ENCODE measurements around the gene CIDEC. TPM values are rescaled to one million over a fixed set of nuclear protein-coding genes. Genes with fewer than 3 reads are reported as not detected.

CIDEC gene
- total RNA-seq, 1 donor from 2014 or later: not detected

DNA sequence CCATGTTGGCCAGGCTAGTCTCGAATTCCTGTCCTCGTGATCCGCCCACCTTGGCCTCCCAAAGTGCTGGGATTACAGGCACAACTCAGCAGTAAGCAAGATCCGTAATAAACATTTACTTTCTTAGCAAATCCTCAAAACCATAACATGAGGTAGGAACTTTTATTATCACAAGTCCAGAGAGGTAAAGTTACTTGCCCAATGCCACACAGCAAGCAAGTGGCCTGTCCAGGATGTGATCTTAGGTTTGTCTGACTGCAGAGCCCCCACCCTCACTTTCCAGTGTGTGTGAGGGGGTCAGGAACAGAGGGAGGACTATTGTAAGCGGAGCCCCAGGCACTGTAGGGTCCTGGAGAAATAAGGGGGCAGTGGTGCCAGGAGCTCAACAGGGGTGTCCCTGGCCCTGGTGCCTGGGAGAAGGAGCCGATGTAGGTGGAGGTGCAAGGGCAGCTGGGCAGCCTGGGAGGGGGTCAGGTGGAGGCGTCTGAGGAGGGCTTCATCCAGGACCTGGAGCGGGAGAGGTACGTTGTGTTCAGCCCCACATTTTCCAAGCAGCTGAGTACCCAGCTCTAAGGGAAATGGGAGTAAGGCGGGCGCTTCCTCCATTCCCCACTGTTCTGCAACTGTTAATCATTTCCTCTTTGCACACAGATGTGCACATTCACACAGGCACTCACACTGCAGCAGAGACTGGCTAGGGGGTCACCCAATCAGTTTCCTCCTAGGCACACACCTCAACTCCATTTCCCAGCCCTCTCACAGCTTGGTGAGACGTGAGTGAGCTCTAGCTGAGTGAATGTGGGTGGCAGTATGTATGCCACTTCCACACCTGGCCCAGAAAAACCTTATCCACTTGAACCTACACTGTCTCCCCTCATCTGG lies 42.1 kb downstream of the CIDEC start:
- peaks cover 8% of the 10 kb centered on the region for H3K4me1 ChIP-seq
- H3K4me3 ChIP-seq: no peak overlapping the region
- DNase-seq: no peak
- H3K9me3 ChIP-seq: no peaks in the 10 kb centered on the region
- H3K27me3 ChIP-seq: no peaks in the 10 kb centered on the region
- peaks cover 46% of the 10 kb centered on the region for H3K36me3 ChIP-seq
- no peak for TF ChIP-seq CTCF (IDR thresholded peaks at IDR 0.05)
- ATAC-seq: peak; percentile 12
- H3K27ac ChIP-seq: no peak overlapping the region
- intact Hi-C loops (cut with DNase I): no loop called here

DNA sequence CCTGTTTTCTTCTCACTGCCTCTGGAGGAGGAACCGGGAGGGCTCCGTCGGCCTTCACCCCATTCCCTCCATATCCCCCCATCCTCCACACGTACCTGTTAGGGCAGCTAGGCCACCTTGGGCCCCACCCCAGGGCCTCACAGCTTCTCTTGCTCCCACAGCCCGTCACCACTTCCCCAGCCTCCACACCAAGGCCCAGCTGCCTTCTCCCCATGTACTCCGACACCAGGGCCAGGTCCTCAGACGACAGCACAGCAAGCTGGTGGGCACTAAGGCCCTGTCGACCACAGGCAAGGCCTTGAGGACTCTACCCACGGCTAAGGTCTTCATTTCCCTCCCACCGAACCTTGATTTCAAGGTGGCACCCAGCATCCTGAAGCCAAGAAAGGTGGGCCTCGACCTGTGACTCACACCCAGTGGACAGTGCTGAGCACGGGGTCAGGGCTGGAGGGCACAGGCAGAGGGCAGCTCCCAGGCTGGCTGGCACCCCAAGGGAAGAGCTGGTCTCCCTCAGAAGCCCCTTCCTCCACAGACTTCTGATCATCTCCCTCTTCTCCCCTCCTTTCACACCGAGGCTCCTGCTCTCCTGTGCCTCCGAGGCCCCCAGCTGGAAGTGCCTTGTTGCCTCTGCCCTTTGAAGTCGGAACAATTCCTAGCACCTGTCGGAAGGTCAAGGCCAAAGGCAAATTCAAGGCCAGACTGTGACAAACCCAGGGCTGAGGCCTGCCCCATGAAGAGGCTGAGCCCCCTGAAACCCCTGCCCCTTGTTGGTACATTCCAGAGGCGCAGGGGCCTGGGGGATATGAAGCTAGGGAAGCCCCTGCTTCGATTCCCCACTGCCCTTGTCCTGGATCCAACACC lies 45.3 kb downstream of the CIDEC start:
- Histone ChIP-seq H3K4me1 (no peaks in the 10 kb centered on the region), H3K9me3 (no peaks in the 10 kb centered on the region), H3K27me3 (no peaks in the 10 kb centered on the region), H3K27ac (no peak overlapping the region), H3K4me3 (no peak overlapping the region), H3K36me3 (peaks cover 29% of the 10 kb centered on the region)
- no peak for TF ChIP-seq CTCF (IDR thresholded peaks at IDR 0.05)
- intact Hi-C loops (cut with DNase I): no loop called here
- DNase-seq (no peak), ATAC-seq (no peak)

DNA sequence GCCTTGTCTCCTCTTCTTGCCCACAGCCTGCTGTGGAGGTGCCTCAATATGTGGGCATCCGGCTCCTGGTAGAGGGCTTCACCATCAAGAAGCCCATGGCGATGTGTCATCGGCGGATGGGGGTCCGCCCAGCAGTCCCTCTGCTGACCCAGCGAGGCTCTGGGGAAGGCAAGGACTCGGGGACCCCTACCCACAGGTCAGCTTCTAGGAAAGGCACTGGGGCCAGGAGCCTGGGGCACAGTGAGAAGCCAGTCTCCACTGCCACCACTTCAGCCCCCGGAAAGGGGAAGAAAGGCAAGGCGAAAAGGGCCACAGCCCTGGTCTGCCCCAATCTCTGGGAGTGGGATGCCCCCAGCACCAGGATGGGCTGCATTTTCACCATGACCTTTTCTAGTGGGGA lies 47.0 kb downstream of the CIDEC start:
- ATAC-seq: no peak
- H3K36me3 ChIP-seq: peaks cover 19% of the 10 kb centered on the region
- H3K27me3 ChIP-seq: no peaks in the 10 kb centered on the region
- H3K4me1 ChIP-seq: no peaks in the 10 kb centered on the region
- intact Hi-C loops (cut with DNase I): no loop called here
- no peak for TF ChIP-seq CTCF (IDR thresholded peaks at IDR 0.05)
- H3K4me3 ChIP-seq: no peak overlapping the region
- no peak overlapping the region for H3K27ac ChIP-seq
- H3K9me3 ChIP-seq: no peaks in the 10 kb centered on the region
- no peak for DNase-seq

DNA sequence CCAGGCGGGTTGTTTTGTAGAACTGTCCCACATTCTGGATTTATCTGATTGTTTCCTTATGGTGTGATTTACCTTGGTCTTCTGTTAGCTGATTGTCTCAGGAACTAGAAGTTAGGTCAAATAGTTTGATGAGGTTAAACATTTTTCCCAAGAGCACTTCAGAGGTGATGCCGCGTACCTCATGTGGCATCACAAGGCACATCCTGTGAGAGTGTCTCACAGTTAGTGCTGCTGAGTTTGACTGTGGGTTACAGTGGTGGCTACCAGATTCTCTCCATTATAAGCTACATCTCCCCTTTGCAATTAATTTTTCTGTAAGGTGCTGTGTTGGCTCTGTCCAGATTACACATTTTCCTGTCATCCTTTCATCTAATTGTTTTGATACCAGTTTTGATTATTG lies 48.8 kb downstream of the CIDEC start:
- intact Hi-C loops (cut with DNase I): no loop called here
- Histone ChIP-seq H3K27me3 (no peaks in the 10 kb centered on the region), H3K27ac (no peak overlapping the region), H3K36me3 (peaks cover 19% of the 10 kb centered on the region), H3K4me1 (no peaks in the 10 kb centered on the region), H3K9me3 (no peaks in the 10 kb centered on the region), H3K4me3 (no peak overlapping the region)
- TF ChIP-seq CTCF (IDR thresholded peaks at IDR 0.05): no peak
- ATAC-seq: no peak
- no peak for DNase-seq

DNA sequence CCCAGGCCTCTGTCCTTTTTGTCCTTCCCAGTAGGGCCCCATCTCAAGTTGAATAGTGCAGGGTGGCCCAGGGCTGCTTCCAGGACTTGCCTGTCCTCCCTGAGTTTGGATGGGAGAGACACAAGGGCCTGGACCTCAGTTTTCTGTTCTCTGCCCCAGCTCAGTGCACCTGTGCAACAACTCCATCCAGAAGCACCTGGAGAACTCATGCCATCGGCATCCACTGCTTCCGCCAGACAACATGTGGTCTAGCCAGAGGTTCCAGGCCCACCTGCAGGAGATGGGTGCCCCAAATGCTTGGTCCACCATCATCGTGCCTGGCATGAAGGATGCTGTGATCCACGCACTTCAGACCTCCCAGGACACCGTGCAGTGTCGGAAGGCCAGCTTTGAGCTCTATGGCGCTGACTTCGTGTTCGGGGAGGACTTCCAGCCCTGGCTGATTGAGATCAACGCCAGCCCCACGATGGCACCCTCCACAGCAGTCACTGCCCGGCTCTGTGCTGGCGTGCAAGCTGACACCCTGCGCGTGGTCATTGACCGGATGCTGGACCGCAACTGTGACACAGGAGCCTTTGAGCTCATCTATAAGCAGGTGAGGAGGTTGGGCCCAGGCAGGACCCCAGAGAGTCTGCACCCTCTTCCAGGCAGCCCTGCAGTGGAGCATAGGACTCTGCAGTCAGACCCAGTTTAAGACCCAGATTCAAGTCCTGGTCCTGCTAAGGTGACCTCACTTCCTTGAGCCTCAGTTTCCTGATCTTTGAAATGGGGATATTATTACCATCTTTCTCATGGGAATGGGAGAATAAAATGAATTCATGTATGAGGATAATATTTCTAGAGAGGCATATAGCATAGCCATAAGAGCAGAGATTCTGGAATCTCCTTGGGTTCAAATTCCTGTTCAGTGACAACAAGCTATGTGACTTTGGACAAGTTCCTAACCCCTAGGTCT lies 51.0 kb downstream of the CIDEC start:
- Histone ChIP-seq H3K27me3 (no peaks in the 10 kb centered on the region), H3K36me3 (peaks cover 19% of the 10 kb centered on the region), H3K4me3 (no peak overlapping the region), H3K27ac (no peak overlapping the region), H3K9me3 (no peaks in the 10 kb centered on the region), H3K4me1 (no peaks in the 10 kb centered on the region)
- intact Hi-C loops (cut with DNase I): no loop called here
- DNase-seq (no peak), ATAC-seq (no peak)
- TF ChIP-seq CTCF (IDR thresholded peaks at IDR 0.05): no peak
